GM18517 (cell line): Measurements from ENCODE around the gene CREB5.

Experiments used
- ATAC-seq: cut with Tn5 transposase; IDR thresholded peaks from one replicate; pipeline ENCODE4 v1.9.1; 2021; ENCODE audit warnings: mild to moderate bottlenecking, moderate library complexity; ENCODE audit not compliant: unreplicated experiment

Gene CREB5

GRCh38 chr7:28406192-28406591 is 6.1 kb upstream of the CREB5 start:
- no peak for ATAC-seq

- no peak for ATAC-seq
Observed at GRCh38 chr7:28407651-28408050, 4.7 kb upstream of the CREB5 start.

GRCh38 chr7:28408105-28408959 is 4.0 kb upstream of the CREB5 start:
- ATAC-seq, result no peak

- no peak for ATAC-seq
Observed at GRCh38 chr7:28408960-28409715, 3.2 kb upstream of the CREB5 start.

GRCh38 chr7:28409716-28410627 is 2.3 kb upstream of the CREB5 start:
- no peak for ATAC-seq

- ATAC-seq, result no peak
Observed at GRCh38 chr7:28410628-28411531, 1.4 kb upstream of the CREB5 start.

- ATAC-seq, result no peak
Observed at GRCh38 chr7:28413011-28413410, 693 bp downstream of the CREB5 start.

- ATAC-seq, result no peak
Observed at GRCh38 chr7:28414453-28414852, 2.1 kb downstream of the CREB5 start.

- ATAC-seq, result no peak
Observed at GRCh38 chr7:28417321-28417940, 5.1 kb downstream of the CREB5 start.

GRCh38 chr7:28418311-28418710 is 6.0 kb downstream of the CREB5 start:
- ATAC-seq, result no peak

GRCh38 chr7:28418966-28419365 is 6.6 kb downstream of the CREB5 start:
- ATAC-seq, result no peak

- no peak for ATAC-seq
Observed at GRCh38 chr7:28419716-28420115, 7.4 kb downstream of the CREB5 start.

GRCh38 chr7:28423112-28423511 is 10.8 kb downstream of the CREB5 start:
- ATAC-seq, result no peak

- no peak for ATAC-seq
Observed at GRCh38 chr7:28423918-28424514, 11.7 kb downstream of the CREB5 start.

GRCh38 chr7:28425496-28425895 is 13.2 kb downstream of the CREB5 start:
- ATAC-seq, result no peak

GRCh38 chr7:28427236-28427635 is 14.9 kb downstream of the CREB5 start:
- no peak for ATAC-seq

- no peak for ATAC-seq
Observed at GRCh38 chr7:28430616-28431015, 18.3 kb downstream of the CREB5 start.

- ATAC-seq, result no peak
Observed at GRCh38 chr7:28432105-28432504, 19.8 kb downstream of the CREB5 start.

- no peak for ATAC-seq
Observed at GRCh38 chr7:28433039-28433438, 20.7 kb downstream of the CREB5 start.
